A549 (cell line): ENCODE results near the gene C17orf107. TPM values are rescaled to one million over a fixed set of nuclear protein-coding genes. Genes with fewer than 3 reads are reported as not detected.

ENCODE experiments used
- ATAC-seq, 2 experiments: fragments of 200-7000 bp in 1 of 2; fragments of >200 bp in 1 of 2; cut with Nextera tagmentation in 1 of 2; cut with Tn5 transposase in 1 of 2; 3 replicates each; pipeline versions ENCODE4 v1.8.0 to v1.9.1; 2018 to 2020; ENCODE audit warnings: mild to moderate bottlenecking in 1 of 2, moderate library complexity in 1 of 2
- CTCF ChIA-PET: fragments of 300-600 bp; sonication (Branson Sonifier 250); formaldehyde crosslinking; extraction: SDS; loops from one replicate; lab custom pipeline; 2021; ENCODE audit warnings: antibody characterized with exemption, inconsistent platforms; lab: Yijun Ruan, JAX
- POLR2A ChIA-PET: fragments of 350-600 bp; formaldehyde crosslinking; extraction: SDS; loops from one replicate; lab custom pipeline; 2021; ENCODE audit warnings: antibody characterized with exemption, inconsistent platforms; lab: Yijun Ruan, JAX
- DNase-seq, 2 experiments: peaks; one replicate each; pipeline versions ENCODE4 v3.0.0 to v3.0.0-alpha.2; 2011 to 2016; ENCODE audit warnings: low read depth in 1 of 2, low spot score in 1 of 2
- FAIRE-seq: peaks from 2 replicates; lab custom pipeline; 2011; peaks lifted over from hg19 to GRCh38; lab: Jason Lieb, UNC
- H3K27ac ChIP-seq, 2 experiments: fragments of >200 bp; sonication (Bioruptor Twin); formaldehyde crosslinking; 3 replicates each; pipeline ENCODE4 v1.5.1; 2016 to 2017
- H3K4me1 ChIP-seq: fragments of >200 bp; sonication (Bioruptor Twin); formaldehyde crosslinking; 3 replicates; pipeline ENCODE4 v1.6.1; 2016
- H3K4me2 ChIP-seq: fragments of >200 bp; sonication (Bioruptor Twin); formaldehyde crosslinking; 3 replicates; pipeline ENCODE4 v1.6.1; 2016
- H3K4me3 ChIP-seq: fragments of >200 bp; sonication (Bioruptor Twin); formaldehyde crosslinking; 3 replicates; pipeline ENCODE4 v1.5.1; 2016
- H3K9me3 ChIP-seq: fragments of >200 bp; sonication (Bioruptor Twin); formaldehyde crosslinking; 3 replicates; pipeline ENCODE4 v1.6.1; 2016
- ATOH8 ChIP-seq: fragments of 250-450 bp; sonication (Bioruptor Pico); IDR thresholded peaks from 2 replicates; pipeline ENCODE4 v1.5.0; 2020; ENCODE audit warnings: low read depth, mild to moderate bottlenecking, moderate library complexity
- CBX2 ChIP-seq: fragments of 200-600 bp; sonication (generic); IDR thresholded peaks from 2 replicates; pipeline ENCODE4 v1.6.1; 2016; ENCODE audit warnings: low read depth, mild to moderate bottlenecking, borderline replicate concordance
- CHD2 ChIP-seq: fragments of 150-350 bp; IDR thresholded peaks from 2 replicates; pipeline ENCODE4 v1.6.1; 2014; ENCODE audit warnings: low read length; ENCODE audit not compliant: partially characterized antibody
- CHD4 ChIP-seq: fragments of 200-600 bp; sonication (generic); IDR thresholded peaks from 2 replicates; pipeline ENCODE4 v1.6.1; 2016; ENCODE audit warnings: antibody characterized with exemption, mild to moderate bottlenecking, borderline replicate concordance
- EHF ChIP-seq: fragments of 250-450 bp; sonication (Bioruptor Pico); IDR thresholded peaks from 2 replicates; pipeline ENCODE4 v1.5.0; 2020; ENCODE audit warnings: mild to moderate bottlenecking
- EHMT2 ChIP-seq: fragments of 200-600 bp; sonication (generic); IDR thresholded peaks from 2 replicates; pipeline ENCODE4 v1.6.1; 2016; ENCODE audit warnings: antibody characterized with exemption, low read depth, mild to moderate bottlenecking, moderate library complexity
- ELK1 ChIP-seq: fragments of 150-350 bp; IDR thresholded peaks from 2 replicates; pipeline ENCODE4 v1.6.1; 2014; ENCODE audit warnings: low read depth, mild to moderate bottlenecking, low read length
- FOSB ChIP-seq: fragments of 250-450 bp; sonication (Bioruptor Pico); IDR thresholded peaks from 2 replicates; pipeline ENCODE4 v1.5.0; 2020; ENCODE audit warnings: mild to moderate bottlenecking, moderate library complexity
- FOXS1 ChIP-seq: fragments of 250-450 bp; sonication (Bioruptor Pico); IDR thresholded peaks from 2 replicates; pipeline ENCODE4 v1.5.0; 2020; ENCODE audit warnings: mild to moderate bottlenecking, moderate library complexity
- GATA3 ChIP-seq: IDR thresholded peaks from 2 replicates; pipeline ENCODE4 v1.6.1; 2012; ENCODE audit warnings: borderline replicate concordance
- HDAC2 ChIP-seq: fragments of 200-600 bp; sonication (generic); IDR thresholded peaks from 2 replicates; pipeline ENCODE4 v1.6.1; 2016
- HEYL ChIP-seq: fragments of 250-450 bp; sonication (Bioruptor Pico); IDR thresholded peaks from 2 replicates; pipeline ENCODE4 v1.8.0; 2021; ENCODE audit warnings: mild to moderate bottlenecking, moderate library complexity
- HMGXB4 ChIP-seq: fragments of 250-450 bp; sonication (Bioruptor Pico); IDR thresholded peaks from 2 replicates; pipeline ENCODE4 v1.5.0; 2021; ENCODE audit warnings: mild to moderate bottlenecking, moderate library complexity, borderline replicate concordance
- JUN ChIP-seq, 2 experiments: fragments of >200 bp; sonication (Bioruptor Twin); formaldehyde crosslinking; IDR thresholded peaks; 2 replicates in 1 of 2; 3 replicates in 1 of 2; pipeline ENCODE4 v1.6.1; 2016 to 2017
- KDM5A ChIP-seq: fragments of 200-600 bp; sonication (generic); IDR thresholded peaks from 2 replicates; pipeline ENCODE4 v1.6.1; 2016; ENCODE audit warnings: antibody characterized with exemption, mild to moderate bottlenecking
- MAFK ChIP-seq: fragments of 450-650 bp; IDR thresholded peaks from 2 replicates; pipeline ENCODE4 v1.6.1; 2014; ENCODE audit not compliant: partially characterized antibody
- MAX ChIP-seq: IDR thresholded peaks from 2 replicates; pipeline ENCODE4 v1.6.1; 2012
- MYC ChIP-seq: IDR thresholded peaks from 2 replicates; pipeline ENCODE4 v1.6.1; 2012; ENCODE audit warnings: mild to moderate bottlenecking, inconsistent platforms, low read length, improper control_type of control experiment, borderline replicate concordance
- NPAS2 ChIP-seq: fragments of 250-450 bp; sonication (Bioruptor Pico); IDR thresholded peaks from 2 replicates; pipeline ENCODE4 v1.8.0; 2022; ENCODE audit warnings: mild to moderate bottlenecking, moderate library complexity, borderline replicate concordance
- PHF8 ChIP-seq: fragments of 200-600 bp; sonication (generic); IDR thresholded peaks from 2 replicates; pipeline ENCODE4 v1.6.1; 2016; ENCODE audit warnings: low read depth, mild to moderate bottlenecking, antibody characterized with exemption, moderate library complexity, borderline replicate concordance
- RARB ChIP-seq: fragments of 250-450 bp; sonication (Bioruptor Pico); IDR thresholded peaks from 2 replicates; pipeline ENCODE4 v1.8.0; 2021; ENCODE audit warnings: mild to moderate bottlenecking, moderate library complexity
- RNF2 ChIP-seq: fragments of 200-600 bp; sonication (generic); IDR thresholded peaks from 2 replicates; pipeline ENCODE4 v1.6.1; 2016; ENCODE audit warnings: low read depth, mild to moderate bottlenecking, antibody characterized with exemption, moderate library complexity, borderline replicate concordance
- TFCP2L1 ChIP-seq: fragments of 250-450 bp; sonication (Bioruptor Pico); IDR thresholded peaks from 2 replicates; pipeline ENCODE4 v1.5.0; 2021; ENCODE audit warnings: mild to moderate bottlenecking
- USF2 ChIP-seq: fragments of 450-650 bp; IDR thresholded peaks from 2 replicates; pipeline ENCODE4 v1.6.1; 2014; ENCODE audit warnings: antibody characterized with exemption
- ZNF302 ChIP-seq: fragments of 250-450 bp; sonication (Bioruptor Pico); IDR thresholded peaks from 2 replicates; pipeline ENCODE4 v1.9.0; 2021; ENCODE audit warnings: inconsistent platforms, mild to moderate bottlenecking, moderate library complexity
- ZSCAN20 ChIP-seq: fragments of 250-450 bp; sonication (Bioruptor Pico); IDR thresholded peaks from 2 replicates; pipeline ENCODE4 v1.8.0; 2022; ENCODE audit warnings: mild to moderate bottlenecking, moderate library complexity
- WGBS: methylation state at CpG from one replicate; pipeline ENCODE4 v1.1.6; 2017; ENCODE audit errors: missing lambda C conversion rate; 5-methylcytosine and 5-hydroxymethylcytosine counted together
- polyA plus RNA-seq, 4 experiments: library from polyadenylated mRNA; depleted of rRNA in 3 of 4; stranded (reverse); fragments of >200 nt; fragmentation: RNase III in 1 of 4; extraction: RNeasy Plus Mini Kit Qiagen cat#74134 plus additional on column Dnase treatment in 1 of 4; gene quantifications; 2 replicates in 3 of 4; 3 replicates in 1 of 4; pipeline ENCODE4 v1.2.3, GENCODE V29; 2011 to 2017

The C17orf107 gene
- polyA plus RNA-seq, 2 of the 4 experiments (the other 2 are of a cell fraction): 0.13 to 0.30 TPM

GRCh38 chr17:4886830-4887229 is 12.5 kb upstream of the C17orf107 start:
- no peaks in the 10 kb centered on the region for H3K4me1 ChIP-seq
- WGBS: 95% methylated on average over 11 of the region's 12 CpGs
- DNase-seq (no peak), ATAC-seq (no peak), FAIRE-seq (no peak)
- POLR2A ChIA-PET: no interaction called here
- CTCF ChIA-PET: interaction anchor here (0.8 to 14.1 kb wide), 11 partner anchors 7 to 320 kb away, joined by 3 to 271 read pairs (median 31); partner anchors contain the start of genes ARRB2, C17orf107, CHRNE and GLTPD2
- TF ChIP-seq RARB (no peak), ZSCAN20 (CRISPR knock-in tag) (no peak), FOXS1 (CRISPR knock-in tag) (no peak), MAX (no peak), TFCP2L1 (no peak), KDM5A (no peak), JUN (IDR thresholded peaks at IDR 0.05) (no peak), EHF (CRISPR knock-in tag) (no peak), EHMT2 (no peak), ATOH8 (no peak), FOSB (CRISPR knock-in tag) (no peak), ELK1 (no peak), HEYL (no peak)
- H3K4me2 ChIP-seq: no peak overlapping the region
- H3K9me3 ChIP-seq: no peaks in the 10 kb centered on the region
- no peak overlapping the region for H3K4me3 ChIP-seq
- H3K27ac ChIP-seq: no peak overlapping the region

- WGBS: 96% methylated on average over 18 of the region's 18 CpGs
- Histone ChIP-seq H3K4me1 (no peaks in the 10 kb centered on the region), H3K27ac (no peak overlapping the region), H3K9me3 (no peaks in the 10 kb centered on the region), H3K4me3 (no peak overlapping the region)
- no peak for FAIRE-seq
- ATAC-seq: no peak
- CTCF ChIA-PET: interaction anchor here (0.8 to 14.1 kb wide), 18 partner anchors 8 to 321 kb away, joined by 3 to 271 read pairs (median 7); partner anchors contain the start of genes ARRB2, C17orf107, CHRNE and GLTPD2
- no peak for DNase-seq
- TF ChIP-seq JUN (IDR thresholded peaks at IDR 0.05) (no peak), RNF2 (no peak), PHF8 (no peak), CHD2 (no peak), USF2 (no peak), NPAS2 (CRISPR knock-in tag) (no peak), GATA3 (no peak), HDAC2 (no peak), HMGXB4 (CRISPR knock-in tag) (no peak), MYC (no peak), ELK1 (no peak), KDM5A (no peak), TFCP2L1 (no peak), CBX2 (no peak), MAX (no peak), EHMT2 (no peak), MAFK (no peak), CHD4 (no peak), ZNF302 (CRISPR knock-in tag) (no peak)
- TF ChIP-seq, all 56 proteins: peak for 0
- no peak overlapping the region for H3K4me2 ChIP-seq
- POLR2A ChIA-PET: interaction anchor here (0.6 kb wide), 1 partner anchor 156 kb away, joined by 3 read pairs; no protein-coding TSS in a partner anchor
Observed at GRCh38 chr17:4887581-4887980, 11.8 kb upstream of the C17orf107 start.
